Bone marrow (tissue), 2 donors: ENCODE data around the gene GADD45GIP1.
"Not testable (repeated sequence)": the region's sequence is repeated elsewhere in the genome, so short reads cannot be mapped to it uniquely, and the experiment has no call there.

Source experiments
- DNase-seq, 2 donors: peaks; one replicate each; lab custom pipeline; 2025; lab: John Stamatoyannopoulos, UW

GADD45GIP1 gene

DNA sequence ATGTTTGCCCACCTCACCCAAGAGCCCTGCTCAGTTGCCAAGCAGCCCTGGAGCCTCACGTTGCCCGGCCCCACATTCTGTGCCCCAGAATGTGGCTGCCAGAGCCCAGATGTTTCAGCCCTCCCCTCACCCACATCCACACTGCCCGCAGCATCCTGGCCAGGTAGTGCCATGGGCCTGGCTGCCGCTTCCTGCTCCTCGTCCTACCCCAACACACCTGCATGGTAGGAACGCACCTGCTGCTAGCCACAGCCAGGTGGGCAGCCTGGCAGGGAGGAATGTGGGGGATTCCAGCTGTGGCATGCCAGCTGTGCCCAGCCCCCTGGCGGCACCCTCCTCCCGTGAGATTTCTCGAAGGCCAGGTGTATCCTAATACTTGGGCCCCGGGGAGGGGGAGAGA is 30.8 kb upstream of the GADD45GIP1 start:
- no peak for DNase-seq

DNA sequence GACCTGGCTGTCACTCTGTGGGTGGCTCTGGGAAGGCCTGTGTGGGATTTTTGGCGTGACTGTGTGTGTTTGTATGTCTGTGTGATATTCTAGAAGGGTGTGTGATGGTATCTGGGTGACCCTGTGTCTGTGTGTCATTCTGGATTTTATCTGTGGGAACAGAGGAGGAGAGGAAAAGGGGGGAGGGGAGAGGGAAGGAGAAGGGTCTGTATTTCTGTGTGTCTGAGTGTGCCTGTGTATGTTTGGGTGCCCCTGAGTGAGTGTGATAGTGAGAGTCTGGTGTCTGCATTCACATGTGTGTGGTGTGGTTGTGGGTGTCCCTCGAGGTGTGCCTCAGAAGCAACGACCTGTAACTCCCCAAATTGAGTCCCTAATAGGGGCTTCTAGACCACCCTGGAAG is 30.2 kb upstream of the GADD45GIP1 start:
- no peak for DNase-seq

DNA sequence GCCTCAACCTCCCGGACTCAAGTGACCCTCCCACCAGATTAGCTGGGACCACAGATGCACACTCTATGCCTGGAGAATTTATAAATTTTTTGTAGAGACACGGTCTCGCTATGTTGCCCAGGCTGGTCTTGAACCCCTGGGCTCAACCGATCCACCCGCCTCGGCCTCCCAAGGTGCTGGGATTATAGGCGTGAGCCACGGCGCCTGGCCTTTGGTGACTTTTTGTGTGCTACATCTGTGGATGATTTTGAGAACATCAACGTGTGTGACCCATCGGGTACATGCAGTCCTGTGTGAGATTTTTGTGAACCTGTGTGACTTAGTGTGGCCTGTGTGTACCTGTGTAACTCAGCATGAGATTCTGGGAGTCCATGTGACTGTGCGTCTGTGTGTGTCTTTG is 29.7 kb upstream of the GADD45GIP1 start:
- DNase-seq, result no peak

DNA sequence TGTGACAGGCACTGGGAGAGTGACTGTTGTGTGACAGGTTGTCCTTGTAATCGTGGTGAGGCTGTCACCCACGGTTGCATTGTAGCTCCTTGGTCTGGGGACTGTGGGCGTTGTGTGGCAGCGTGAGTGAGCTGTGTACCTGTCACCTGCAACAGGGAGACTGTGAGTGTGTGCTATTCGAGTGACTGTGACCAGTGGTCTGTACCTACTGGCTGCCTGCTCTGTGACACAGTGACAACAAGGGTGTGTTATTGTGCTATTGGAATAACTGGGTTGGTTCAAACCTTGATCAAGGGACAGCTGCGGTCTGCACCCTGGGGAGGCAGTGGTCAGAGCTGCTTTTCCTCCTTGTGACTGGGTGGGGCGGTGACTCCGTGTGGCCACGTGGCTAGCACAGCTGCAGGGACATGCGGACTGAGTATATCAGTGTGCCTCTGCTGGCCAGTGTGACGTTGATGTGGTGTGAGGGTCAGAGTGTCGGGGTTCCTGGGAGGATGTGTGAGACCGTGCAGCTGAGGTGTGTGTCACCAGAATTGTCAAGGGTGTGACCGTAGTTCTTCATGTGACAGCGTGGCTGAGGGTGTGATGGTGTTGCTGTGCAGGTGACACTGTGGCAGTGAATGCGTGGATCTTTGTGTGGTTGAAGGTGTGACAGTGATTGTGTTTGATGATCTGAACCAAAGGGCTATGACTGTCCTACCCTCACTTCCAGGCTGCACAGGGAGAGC is 28.2 kb upstream of the GADD45GIP1 start:
- no peak for DNase-seq

DNA sequence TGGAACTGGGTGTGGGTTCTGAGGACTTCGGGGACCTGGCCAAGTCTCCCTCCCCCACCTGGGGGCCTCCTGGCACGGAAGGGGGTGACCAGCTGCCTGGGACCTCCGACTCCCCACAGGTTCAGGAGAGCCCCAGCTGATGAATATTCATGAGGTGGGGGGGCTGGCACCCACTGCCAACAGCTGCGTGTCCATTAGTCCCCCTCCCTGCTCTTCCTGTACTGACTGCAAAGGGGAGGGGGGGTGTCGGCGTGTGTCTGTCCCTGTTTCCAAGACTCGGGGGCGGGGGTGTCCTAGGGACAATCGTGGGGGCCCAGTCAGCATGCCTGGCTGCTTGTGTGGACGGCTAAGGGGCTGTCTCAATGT is 27.6 kb upstream of the GADD45GIP1 start:
- DNase-seq, result no peak

DNA sequence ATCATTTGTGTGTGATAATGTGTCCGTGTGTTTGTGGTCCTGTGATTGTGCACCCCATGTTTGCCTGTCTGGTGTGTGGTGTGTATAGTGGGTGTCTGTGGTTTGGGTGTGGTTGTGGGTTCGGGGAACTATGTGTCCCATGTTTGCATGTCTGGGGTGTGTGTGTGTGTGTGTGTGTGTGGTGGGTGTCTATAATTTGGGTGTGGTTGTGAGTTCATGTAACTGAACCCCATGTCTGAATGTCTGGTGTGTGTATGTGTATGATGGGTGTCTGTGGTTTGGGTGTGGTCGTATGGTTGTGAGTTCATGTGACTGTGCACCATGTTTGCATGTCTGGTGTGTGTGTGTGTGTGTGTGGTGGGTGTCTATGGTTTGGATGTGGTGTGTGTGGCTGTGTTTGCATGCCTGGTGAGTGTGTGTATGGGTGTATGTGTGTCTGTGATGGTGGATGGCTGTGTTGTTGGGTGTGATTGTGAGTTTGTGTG is 27.2 kb upstream of the GADD45GIP1 start:
- no peak for DNase-seq

DNA sequence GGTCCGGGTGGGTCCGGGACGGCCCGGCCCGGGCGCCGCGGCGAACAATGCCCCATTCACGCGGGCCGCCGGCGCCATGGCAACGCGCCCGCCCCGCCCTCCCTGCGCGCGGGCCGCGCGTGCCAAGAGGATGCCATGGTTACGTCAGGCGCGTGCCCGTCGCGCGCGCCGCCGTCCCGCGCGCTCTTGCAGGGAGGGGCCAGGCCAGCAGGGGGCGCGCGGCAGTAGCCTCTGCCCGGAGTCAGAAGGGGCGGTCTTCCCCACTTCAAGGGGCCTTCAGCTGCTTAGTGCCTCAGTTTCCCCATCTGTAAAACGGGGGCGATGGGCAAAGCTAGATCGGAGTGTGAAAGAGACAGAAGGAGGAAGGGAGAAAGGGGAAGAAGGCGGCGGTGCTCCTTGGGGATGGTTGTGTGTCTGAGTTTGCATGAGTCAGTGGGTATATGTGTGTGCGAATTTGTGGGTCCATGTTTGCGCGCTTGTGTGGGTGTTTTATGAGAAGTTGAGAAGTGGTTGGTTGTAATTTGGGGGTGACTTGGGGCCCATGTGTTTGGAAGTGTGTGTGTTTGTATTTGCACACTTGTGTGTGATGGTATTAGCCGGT is 26.6 kb upstream of the GADD45GIP1 start:
- peak; percentile 67 to 69 for DNase-seq

DNA sequence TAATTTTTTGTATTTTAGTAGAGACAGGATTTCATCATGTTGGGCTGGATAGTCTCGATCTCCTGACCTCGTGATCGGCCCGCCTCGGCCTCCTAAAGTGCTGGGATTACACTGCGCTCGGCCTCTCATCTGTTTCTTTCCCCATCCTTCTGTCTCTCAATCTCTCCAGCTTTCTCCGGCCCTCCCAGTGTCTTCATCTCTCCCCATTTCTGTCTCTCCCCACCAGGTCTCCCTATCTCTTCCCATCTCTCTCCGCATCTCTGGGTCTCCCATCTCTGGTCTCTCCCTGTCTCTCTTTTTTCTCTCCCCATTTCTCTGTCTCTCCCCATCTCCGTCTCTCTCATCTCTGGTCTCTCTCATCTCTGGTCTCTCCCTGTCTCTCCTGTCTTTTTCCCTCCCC is 26.1 kb upstream of the GADD45GIP1 start:
- DNase-seq, result no peak

DNA sequence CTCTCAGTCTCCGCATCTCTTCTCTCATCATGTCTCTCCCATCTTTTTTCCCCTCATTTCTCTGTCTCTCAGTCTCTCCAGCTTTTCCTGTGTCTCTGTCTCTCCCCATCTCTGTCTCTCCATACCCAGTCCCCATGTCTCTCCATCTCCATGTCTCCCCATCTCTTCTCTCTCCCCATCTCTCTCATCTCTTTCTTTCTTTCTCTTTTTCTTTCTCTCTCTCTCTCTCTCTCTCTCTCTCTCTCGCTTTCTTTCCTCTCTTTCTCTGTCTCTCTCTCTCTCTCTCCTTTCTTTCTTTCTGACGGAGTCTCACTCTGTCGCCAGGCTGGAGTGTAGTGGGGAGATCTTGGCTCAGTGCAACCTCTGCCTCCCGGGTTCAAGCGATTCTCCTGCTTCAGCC is 25.6 kb upstream of the GADD45GIP1 start:
- DNase-seq, result no peak

DNA sequence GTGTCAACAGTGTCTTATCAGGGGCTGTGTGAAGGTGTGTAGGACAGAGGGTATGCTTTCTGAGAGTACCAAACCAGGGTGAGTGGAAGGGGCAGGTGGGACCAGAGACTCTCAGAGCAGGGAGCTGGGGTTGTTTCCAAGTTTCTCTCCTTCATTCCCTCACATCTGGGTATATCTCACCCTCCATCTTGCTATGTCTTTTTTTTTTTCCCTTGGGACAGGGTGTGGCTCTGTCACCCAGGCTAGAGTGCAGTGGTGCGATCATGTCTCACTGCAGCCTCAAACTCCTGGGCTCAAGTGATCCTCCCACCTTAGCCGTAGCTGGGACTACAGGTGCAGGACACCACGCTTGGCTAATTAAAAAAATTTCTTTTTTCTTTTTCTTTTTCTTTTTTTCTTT is 23.0 kb upstream of the GADD45GIP1 start:
- no peak for DNase-seq

DNA sequence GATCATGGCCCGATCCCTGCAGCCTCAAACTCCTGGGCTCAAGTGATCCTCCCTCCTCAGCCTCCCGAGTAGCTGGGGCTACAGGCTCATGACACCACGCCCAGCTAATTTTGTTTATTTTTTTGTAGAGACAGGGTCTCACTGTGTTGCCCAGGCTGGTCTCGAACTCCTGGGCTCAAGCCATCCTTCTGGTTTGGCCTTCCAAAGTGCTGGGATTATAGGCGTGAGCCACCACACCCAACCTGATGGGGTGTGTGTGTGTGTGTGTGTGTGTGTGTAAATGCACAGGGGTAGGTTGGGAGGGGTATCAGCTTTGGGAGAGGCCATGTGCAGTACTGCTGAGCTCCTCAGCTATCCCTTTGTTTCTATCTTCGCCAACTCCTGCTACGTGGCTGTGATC is 19.1 kb upstream of the GADD45GIP1 start:
- not testable (repeated sequence) for DNase-seq

DNA sequence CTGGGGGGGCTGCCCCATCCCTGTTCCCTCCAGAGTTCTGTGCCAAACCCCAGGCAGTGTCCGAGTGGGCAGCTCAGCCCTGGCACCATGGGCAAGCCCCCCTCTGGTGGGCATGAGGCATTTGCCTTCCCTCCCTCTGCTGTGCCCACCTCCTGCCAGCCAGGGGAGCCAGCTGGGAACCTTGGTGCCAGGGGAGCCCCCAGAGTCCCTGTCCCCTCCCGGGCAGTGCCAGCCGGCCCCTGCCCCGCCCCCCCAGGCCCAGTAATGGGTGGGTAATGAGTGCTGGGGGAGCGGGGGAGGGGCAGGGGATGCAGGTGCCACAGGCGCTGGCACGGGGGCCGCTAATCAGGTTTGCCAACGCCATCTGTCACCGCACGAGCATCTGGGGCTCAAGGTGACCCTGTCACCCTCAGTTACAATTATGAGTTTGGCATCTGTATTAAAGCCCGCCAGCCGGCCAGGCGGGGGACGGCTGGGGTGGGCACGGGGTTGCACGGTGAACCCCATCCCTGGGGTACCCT is 18.3 kb upstream of the GADD45GIP1 start:
- no peak for DNase-seq

DNA sequence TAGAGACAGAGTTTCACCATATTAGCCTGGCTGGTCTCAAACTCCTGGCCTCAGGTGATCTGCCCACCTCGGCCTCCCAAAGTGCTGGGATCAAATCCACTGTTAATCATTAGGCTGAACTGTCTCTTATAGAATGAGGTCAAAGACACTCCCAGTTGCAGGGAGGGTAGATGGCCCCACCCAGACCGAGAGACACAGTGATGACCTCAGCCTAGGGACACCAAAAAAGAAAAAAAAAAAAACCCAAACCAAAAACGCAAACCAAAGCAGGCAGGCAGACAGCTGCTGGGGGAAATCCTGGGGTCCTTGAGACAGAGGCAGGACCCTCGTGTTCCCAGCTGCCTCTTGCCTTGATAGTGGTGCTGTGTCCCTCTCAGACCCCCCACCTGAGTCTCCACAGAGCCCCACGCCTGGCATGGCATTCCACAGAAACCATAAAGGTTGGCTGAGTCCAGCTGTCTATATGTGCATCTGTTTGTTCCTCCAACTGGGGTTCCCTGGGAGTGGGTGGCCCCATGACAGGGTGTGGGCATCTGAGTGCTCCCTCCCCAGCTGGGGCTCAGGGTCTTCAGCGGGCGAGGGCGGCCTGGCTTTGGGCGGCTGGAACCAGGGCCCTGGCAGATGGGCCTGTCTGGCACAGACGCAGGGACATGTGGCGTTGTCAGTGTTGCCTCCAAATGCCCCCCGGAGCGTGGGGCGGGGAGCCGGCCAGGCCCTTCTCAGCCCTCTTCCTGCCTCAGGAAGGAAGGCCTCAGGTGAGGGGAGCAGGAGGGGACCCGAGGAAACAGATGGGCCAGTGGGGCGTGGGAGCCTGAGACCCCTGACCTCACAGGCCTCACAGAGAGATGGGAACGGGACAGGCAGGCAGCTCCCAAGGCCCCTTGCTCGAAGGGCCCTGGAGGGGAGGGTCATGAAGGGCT is 17.5 kb upstream of the GADD45GIP1 start:
- no peak for DNase-seq

DNA sequence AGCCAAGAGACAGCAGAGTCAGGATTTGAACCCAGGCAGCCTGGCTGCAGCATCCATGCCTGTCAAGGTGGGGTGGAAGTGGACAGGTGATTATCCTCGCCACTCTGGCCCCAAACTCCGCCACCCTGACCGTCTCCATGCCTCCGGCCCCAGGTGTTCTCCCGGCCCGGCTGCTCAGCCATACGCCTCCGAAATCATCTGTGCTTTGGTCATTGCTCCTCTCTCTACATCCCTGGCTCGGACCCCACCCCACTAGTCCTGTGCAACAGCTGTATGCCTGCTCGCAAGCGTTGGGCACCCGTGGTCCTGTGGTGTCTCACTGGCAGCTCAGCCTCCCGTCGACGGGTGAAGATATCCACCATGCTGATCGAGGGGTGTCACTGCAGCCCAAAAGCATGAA is 16.2 kb upstream of the GADD45GIP1 start:
- DNase-seq, result no peak

DNA sequence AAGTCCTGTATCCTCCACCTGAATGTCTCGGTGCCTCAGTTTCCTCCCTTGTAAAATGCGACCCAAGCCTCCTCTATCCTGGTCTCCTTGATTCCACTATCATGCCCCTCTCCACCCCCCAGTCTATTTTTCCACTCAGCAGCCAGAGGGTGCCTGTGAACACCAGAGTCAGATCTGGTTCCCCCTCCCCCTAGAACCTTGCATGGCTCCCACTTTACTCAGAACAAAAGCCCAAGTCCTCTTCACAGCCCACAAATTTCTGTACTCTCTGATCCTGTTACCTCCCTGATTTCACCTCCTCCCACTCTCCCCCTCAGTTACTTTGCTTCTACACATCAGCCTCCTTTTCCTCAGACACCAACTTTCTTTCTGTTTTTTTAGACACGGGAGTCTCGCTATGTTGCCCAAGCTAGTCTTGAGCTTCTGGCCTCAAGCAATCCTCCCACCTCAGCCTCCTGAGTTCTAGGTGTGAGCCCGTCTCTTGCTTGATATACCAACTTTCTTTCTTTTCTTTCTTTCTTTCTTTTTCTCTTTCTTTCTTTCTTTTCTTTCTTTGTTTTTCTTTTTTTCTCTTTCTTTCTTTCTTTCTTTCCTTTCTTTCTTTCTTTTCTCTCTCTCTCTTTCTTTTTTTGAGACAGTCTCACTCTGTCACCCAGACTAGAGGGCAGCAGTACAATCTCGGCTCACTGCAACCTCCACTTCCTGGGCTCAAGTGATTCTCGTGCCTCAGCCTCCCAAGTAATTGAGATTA is 13.2 kb upstream of the GADD45GIP1 start:
- no peak for DNase-seq

DNA sequence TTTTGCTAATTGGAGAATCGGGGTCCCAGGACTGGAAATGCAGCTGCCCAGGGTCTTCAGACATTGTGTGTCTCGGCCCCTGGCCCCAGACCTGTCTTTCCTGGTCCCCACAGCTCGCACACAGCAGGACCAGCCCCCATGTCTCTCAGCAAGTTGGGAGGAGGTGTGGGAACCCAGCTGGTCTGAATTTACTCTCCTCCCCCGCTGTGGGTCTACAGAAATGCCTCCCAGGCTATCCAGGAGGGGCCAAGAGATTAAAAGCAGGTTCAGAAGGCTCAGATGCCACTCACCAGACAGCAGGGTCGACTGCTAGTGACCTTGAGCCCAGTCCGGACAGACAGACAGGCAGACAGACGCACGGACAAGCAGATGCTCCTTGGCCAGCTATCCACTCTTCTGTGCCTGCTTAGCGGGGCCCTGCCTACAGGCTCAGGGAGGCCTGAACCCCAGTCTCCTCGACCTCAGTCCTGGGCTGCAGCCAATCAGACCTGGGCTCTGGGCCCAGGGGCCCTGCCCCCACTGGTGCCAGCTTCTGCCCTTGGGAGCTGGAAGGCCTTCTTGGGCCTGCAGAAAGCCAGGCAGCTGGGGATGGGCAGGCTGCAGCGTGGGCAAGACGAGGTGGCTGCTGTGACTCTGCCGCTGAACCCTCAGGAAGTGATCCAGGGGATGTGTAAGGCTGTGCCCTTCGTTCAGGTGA is 12.4 kb upstream of the GADD45GIP1 start, which contains the start of gene DAND5:
Gene DAND5, plus strand, starts transcription at position 285 of the 697 bp plus-strand sequence. Its CDS starts 85 bp downstream, at position 370.
- DNase-seq, result no peak

DNA sequence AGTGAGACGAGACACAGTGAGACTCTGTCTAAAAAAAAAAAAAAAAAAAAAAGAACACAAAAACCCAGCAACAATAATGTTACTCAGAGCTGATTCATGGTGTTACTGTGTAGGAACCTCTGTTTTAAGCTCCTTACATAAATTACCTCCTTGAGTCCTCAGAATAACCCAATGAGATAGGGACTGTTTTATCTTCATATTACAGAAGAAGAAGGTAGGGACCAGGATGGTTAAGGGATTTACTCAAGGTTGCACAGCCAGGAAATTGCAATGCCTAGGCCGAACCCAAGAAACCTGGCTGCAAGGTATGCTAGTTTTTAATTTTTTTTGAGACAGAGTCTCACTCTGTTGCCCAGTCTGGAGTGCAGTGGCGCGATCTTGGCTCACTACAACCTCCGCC is 10.9 kb upstream of the GADD45GIP1 start:
- DNase-seq, result no peak

DNA sequence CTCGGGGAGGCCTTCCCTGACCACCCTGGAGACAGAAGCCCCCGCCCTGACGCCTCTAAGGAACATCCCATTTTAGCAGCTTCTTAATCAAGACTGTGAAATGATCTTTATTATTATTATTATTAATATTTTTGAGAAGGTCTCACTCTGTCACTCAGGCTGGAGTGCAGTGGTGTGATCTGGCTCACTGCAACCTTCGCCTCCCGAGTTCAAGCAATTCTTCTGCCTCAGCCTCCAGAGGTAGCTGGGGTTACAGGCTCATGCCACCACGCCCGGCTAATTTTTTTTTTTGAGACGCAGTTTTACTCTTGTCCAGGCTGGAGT is 8.8 kb upstream of the GADD45GIP1 start:
- no peak for DNase-seq

DNA sequence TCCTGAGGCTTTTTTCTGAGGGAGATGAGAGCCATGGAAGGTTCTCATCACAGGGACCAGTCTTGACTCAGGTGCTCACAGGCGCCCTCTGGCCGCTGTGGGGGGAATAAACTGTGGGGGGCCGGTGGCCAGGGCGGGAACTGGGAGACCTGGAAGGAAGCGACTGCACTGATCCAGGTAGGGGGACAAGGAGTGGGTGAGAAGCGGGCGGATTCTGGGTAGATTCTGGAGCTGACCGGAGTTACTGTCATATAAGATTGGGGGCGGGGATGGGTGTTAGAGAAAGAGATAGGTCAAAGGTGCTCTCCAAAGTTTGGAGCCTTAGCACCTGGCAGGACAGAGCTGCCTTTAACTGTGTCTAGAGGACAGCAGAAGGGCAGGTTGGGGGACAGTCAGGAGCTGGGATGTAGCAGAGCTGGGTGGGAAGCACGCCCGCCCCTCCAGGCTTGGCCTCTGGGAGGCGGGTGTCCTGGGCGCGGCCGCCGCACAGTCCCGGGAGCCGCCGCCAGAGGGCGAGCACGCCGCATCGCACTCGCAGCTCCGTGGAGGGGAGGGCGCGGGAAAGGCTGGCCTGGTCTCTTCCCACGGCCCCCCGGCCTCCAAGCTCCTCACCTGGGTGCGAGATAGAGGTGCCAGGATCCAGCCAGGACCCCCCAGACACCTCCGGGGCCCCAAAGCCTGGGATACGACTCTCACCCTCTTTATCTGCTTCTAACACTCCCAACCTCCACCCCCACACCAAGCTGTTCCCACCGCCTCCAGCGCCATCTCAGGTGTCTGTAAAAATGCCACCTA is 8.2 kb upstream of the GADD45GIP1 start:
- DNase-seq, result peak; percentile 51 to 56

DNA sequence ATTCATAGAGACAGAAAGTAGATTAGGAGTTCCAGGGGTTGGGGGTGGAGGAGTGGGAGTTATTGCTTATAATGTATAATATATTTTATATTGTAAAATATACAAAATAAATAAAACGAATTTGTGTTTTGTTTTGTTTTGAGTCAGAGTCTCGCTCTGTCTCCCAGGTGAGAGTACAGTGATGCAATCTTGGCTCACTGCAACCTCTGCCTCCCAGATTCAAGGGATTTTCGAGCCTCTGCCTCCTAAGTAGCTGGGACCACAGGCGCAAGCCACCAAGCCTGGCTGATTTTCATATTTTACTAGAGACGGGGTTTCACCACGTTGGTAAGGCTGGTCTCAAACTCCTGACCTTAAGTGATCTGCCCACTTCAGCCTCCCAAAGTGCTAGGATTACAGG is 2.5 kb upstream of the GADD45GIP1 start:
- no peak for DNase-seq
